ENCODE data around the gene SCG2. TPM values are rescaled to one million over a fixed set of nuclear protein-coding genes. Genes with fewer than 3 reads are reported as not detected.

Gene SCG2
- total and polyA plus RNA-seq, 2 of the 4 experiments (the other 2 are of a cell fraction), result 0.36 to 0.46 TPM

- peak; percentile 94 for TF ChIP-seq FOS (IDR thresholded peaks at IDR 0.05; ENCODE audit: low read depth, low read length)
- no peak; the same call in 1 of the 2 replicates for TF ChIP-seq SMC3 (IDR thresholded peaks at IDR 0.05; ENCODE audit: low read depth, low read length)
- TF ChIP-seq NFE2L2 (IDR thresholded peaks at IDR 0.05; ENCODE audit: low read depth, low read length), result peak; percentile 89
- 0 out of 2 replicates have a peak, but pooled peaks have one; percentile 21 for TF ChIP-seq MXI1 (IDR thresholded peaks at IDR 0.05; ENCODE audit: borderline replicate concordance, low read depth, low read length)
Observed at GRCh38 chr2:223613017-223613950, 11.1 kb upstream of the SCG2 start (continued).

Data from IMR-90 (cell line).